Activated naive CD8-positive, alpha-beta T cell treated with anti-CD3 and anti-CD28 coated beads, Interleukin-2, amount 10 ng/mL, durations not matched to agents 7 days and 5 days (primary cell): ENCODE data around the gene C12orf57. TPM values are rescaled to one million over a fixed set of nuclear protein-coding genes. Genes with fewer than 3 reads are reported as not detected.

Experiments used
- ATAC-seq: fragments of 150-1000 bp; cut with Tn5 transposase; one replicate; pipeline ENCODE4 v1.10.0; 2021; ENCODE audit warnings: low read depth, moderate library complexity
- POLR2A ChIA-PET: fragments of 350-600 bp; sonication (Branson Sonifier 250); formaldehyde crosslinking; loops from one replicate; lab custom pipeline; 2021; ENCODE audit warnings: antibody characterized with exemption; lab: Charles Lee
- DNase-seq: peaks from one replicate; pipeline ENCODE4 v3.0.0; 2021
- H3K27ac Mint-ChIP-seq: one replicate; pipeline ENCODE4 v1.8.0; 2022; ENCODE audit warnings: mild to moderate bottlenecking, mixed read lengths
- H3K27me3 Mint-ChIP-seq: one replicate; pipeline ENCODE4 v1.8.0; 2022; ENCODE audit warnings: mild to moderate bottlenecking, moderate library complexity, mixed read lengths
- H3K36me3 Mint-ChIP-seq: one replicate; pipeline ENCODE4 v1.8.0; 2021; ENCODE audit warnings: mild to moderate bottlenecking, mixed read lengths
- H3K4me1 Mint-ChIP-seq: one replicate; pipeline ENCODE4 v1.8.0; 2021; ENCODE audit warnings: mixed read lengths
- H3K4me3 Mint-ChIP-seq: one replicate; pipeline ENCODE4 v1.8.0; 2022; ENCODE audit warnings: mild to moderate bottlenecking, moderate library complexity, mixed read lengths
- H3K9me3 Mint-ChIP-seq: one replicate; pipeline ENCODE4 v1.8.0; 2021; ENCODE audit warnings: mixed read lengths
- total RNA-seq, 2 experiments: library from RNA; stranded (reverse); gene quantifications; one replicate each; pipeline ENCODE4 v1.2.3, GENCODE V29; 2021

The C12orf57 gene
- total RNA-seq, 2 experiments from 2014 or later = 210 to 217 TPM

DNA sequence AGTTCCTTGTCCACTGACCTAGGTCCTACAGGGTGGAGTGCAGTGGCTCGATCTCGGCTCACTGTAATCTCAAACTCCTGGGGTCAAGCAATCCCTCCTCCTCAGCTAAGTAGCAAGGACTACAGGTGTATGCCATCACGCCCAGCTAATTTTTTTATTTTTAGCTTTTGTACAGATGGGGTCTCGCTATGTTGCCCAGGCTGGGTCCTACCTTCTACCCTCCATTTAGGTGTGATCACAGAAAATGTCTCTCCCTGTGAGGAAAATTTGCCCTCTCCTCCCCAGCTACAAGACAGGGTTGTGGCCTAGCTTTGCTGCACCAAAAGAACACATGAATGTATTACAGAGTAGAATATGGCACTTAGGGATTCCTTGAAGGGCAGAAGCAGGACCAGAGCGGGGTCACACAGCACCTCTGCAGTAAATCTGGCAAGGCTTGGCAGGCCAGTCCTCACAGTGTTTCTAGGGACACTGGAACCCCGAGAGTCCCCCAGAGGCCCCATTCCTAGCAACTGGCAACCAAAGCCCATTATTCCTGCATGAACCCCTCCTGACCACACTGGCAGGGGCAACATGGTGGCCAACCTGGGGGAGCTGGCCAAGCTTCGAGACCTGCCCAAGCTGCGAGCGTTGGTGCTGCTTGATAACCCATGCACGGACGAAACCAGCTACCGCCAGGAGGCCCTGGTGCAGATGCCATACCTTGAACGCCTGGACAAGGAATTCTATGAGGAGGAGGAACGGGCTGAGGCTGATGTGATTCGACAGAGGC lies 31.5 kb upstream of the C12orf57 start:
- POLR2A ChIA-PET = interaction anchor here (0.5 to 3.9 kb wide), 5 partner anchors 21 to 1024 kb away, joined by 4 to 26 read pairs (median 8); partner anchors contain the start of gene SPSB2
- DNase-seq (no peak), ATAC-seq (no peak)
- H3K9me3 Mint-ChIP-seq = no peaks in the 10 kb centered on the region
- H3K27ac Mint-ChIP-seq = no peak overlapping the region
- no peaks in the 10 kb centered on the region for H3K27me3 Mint-ChIP-seq
- peak overlapping the region; percentile 100 for H3K4me3 Mint-ChIP-seq
- peaks cover 33% of the 10 kb centered on the region for H3K4me1 Mint-ChIP-seq
- peaks cover 16% of the 10 kb centered on the region for H3K36me3 Mint-ChIP-seq

DNA sequence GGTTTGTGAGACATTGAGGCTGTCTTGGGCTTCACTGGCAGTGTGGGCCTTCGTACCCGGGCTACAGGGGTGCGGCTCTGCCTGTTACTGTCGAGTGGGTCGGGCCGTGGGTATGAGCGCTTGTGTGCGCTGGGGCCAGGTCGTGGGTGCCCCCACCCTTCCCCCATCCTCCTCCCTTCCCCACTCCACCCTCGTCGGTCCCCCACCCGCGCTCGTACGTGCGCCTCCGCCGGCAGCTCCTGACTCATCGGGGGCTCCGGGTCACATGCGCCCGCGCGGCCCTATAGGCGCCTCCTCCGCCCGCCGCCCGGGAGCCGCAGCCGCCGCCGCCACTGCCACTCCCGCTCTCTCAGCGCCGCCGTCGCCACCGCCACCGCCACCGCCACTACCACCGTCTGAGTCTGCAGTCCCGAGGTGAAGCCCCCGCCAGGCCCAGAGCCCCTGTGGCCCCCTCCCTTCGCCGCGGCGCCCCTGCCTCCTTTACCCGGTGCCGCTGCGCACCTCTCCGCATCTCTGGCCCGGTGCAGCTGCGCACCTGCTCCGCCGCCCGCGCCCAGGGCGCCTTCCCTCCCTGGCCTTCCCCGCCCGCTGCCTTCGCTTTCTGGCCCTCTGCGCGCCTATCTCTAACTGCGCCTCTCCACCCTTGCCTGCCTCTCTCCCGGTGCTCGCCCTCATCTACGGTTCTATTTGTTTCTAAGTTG lies 29.4 kb upstream of the C12orf57 start, which contains the start of gene ENO2:
Gene ENO2 (plus strand): TSS at position 335 of the 701 bp plus-strand sequence. CDS start 1,253 bp downstream, outside the sequence.
- Mint-ChIP-seq H3K36me3 (peaks cover 25% of the 10 kb centered on the region), H3K4me1 (peaks cover 37% of the 10 kb centered on the region), H3K4me3 (peak within 1 kb of the TSS; percentile 100), H3K9me3 (no peaks in the 10 kb centered on the region), H3K27ac (peak within 1 kb of the TSS; percentile 88), H3K27me3 (no peaks in the 10 kb centered on the region)
- peak; percentile 92 for ATAC-seq
- POLR2A ChIA-PET = interaction anchor here (0.6 to 3.9 kb wide), 15 partner anchors 9 to 194 kb away, joined by 4 to 26 read pairs (median 5); partner anchors contain the start of genes C12orf57, CDCA3, LRRC23 and RNU7-1
- DNase-seq = peak; percentile 87

DNA sequence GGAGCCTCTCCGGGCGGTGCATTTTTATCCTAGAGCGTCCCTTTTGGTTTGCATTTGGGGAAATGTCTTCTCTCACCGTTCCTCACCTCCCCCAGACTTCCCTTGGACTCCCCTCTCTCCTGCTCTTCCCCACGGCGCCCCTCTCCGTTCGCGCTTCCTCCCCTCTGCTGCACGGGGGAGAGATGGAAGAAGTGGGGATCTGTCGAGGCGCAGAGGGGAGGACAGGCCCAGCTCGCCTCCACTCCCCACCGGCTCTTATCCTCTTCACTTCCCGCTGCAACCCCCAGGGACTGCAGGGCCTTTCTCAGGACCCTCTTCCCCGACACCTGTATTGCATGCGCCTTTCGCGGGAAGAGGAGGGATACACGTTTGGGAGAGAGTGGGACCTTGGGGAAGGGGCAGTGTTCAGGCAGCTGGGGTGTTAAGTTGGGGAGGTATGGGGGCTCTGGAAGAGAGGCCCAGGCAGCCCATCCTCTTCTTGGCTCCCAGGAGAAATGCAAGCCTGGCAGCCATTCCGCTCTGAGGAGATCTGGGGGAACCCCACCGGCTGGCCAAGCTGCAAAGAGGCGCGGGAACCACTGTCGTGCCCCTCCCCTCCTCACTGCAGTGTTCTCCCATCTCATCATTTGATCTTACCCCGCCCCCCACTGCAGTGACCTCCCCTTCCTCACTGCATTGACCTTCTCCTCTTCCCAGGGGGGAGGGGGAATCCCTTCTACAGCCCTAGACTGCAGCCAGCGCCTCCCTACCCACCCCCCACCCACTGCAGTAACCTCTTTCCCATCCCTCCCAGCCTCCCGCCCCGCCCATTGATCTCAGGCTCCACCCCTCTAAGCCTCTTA lies 28.7 kb upstream of the C12orf57 start:
- POLR2A ChIA-PET = interaction anchor here (0.6 to 3.9 kb wide), 12 partner anchors 10 to 193 kb away, joined by 4 to 26 read pairs (median 6); partner anchors contain the start of genes C12orf57, CDCA3, LRRC23 and RNU7-1
- Mint-ChIP-seq H3K36me3 (peaks cover 32% of the 10 kb centered on the region), H3K4me3 (peak overlapping the region; percentile 100), H3K27ac (peak overlapping the region; percentile 88), H3K27me3 (no peaks in the 10 kb centered on the region), H3K4me1 (peaks cover 41% of the 10 kb centered on the region), H3K9me3 (no peaks in the 10 kb centered on the region)
- ATAC-seq = no peak
- no peak for DNase-seq

DNA sequence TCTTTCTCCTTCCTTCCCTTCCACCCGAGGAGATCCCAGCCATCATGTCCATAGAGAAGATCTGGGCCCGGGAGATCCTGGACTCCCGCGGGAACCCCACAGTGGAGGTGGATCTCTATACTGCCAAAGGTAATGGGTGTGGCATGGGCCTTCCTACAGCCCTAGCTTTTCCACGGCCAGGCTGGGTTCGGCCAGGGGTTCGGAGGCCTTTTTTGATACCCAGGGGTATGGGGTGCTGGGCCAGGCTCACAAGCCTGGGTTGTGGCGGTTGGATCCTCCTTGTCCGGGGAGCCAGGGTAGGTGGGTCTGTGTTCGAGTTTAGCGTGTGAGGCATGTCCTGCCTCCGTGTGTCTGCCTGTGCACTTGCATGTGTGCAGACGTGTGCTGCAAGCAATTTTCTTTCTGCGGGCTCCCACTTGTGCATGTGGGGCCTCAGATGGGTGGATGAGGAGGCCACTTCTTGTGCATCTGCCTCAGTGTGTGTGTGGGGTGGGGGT lies 28.0 kb upstream of the C12orf57 start:
- Mint-ChIP-seq H3K36me3 (peaks cover 32% of the 10 kb centered on the region), H3K27ac (peak overlapping the region; percentile 45), H3K27me3 (no peaks in the 10 kb centered on the region), H3K9me3 (no peaks in the 10 kb centered on the region), H3K4me1 (peaks cover 41% of the 10 kb centered on the region), H3K4me3 (peak overlapping the region; percentile 100)
- POLR2A ChIA-PET = interaction anchor here (3.7 to 3.9 kb wide), 2 partner anchors 22 to 43 kb away, joined by 17 to 26 read pairs; partner anchors contain the start of gene SPSB2
- DNase-seq = no peak
- ATAC-seq = no peak

DNA sequence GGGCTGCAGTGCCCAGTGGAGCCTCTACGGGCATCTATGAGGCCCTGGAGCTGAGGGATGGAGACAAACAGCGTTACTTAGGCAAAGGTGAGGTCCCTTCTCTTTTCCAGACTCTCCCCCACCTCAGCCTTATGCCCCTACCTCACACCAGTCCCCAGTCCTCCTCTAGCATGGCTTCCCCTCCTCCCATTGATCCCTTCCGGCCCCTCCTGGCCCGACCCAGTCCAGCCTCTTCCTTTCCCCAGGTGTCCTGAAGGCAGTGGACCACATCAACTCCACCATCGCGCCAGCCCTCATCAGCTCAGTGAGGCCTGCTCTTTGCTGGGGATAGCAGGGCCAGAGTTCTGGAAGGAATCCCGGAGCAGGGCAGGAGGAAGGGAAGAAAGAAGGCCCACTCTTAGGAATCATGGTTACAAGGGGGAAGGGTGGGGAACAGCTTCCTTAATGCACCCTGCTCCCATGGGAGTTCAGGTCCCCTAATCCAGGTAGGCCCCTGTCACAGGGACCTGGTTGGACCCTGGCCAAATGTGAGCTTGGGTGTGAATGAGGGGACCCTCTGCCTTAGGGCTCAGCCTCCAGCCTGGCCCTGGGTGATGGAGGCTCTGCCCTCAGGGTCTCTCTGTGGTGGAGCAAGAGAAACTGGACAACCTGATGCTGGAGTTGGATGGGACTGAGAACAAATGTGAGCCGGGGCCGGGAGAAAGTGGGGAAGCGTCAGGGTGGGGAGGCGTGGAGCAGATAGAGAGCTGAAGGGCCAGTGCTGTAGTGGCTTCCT lies 27.2 kb upstream of the C12orf57 start:
- Mint-ChIP-seq H3K4me3 (peak overlapping the region; percentile 100), H3K9me3 (no peaks in the 10 kb centered on the region), H3K27me3 (no peaks in the 10 kb centered on the region), H3K4me1 (peaks cover 43% of the 10 kb centered on the region), H3K36me3 (peaks cover 32% of the 10 kb centered on the region), H3K27ac (peak overlapping the region; percentile 24)
- DNase-seq (no peak), ATAC-seq (no peak)
- POLR2A ChIA-PET = interaction anchor here (1.3 to 3.7 kb wide), 2 partner anchors 28 to 44 kb away, joined by 5 to 17 read pairs; partner anchors contain the start of genes C12orf57, RNU7-1 and SPSB2

DNA sequence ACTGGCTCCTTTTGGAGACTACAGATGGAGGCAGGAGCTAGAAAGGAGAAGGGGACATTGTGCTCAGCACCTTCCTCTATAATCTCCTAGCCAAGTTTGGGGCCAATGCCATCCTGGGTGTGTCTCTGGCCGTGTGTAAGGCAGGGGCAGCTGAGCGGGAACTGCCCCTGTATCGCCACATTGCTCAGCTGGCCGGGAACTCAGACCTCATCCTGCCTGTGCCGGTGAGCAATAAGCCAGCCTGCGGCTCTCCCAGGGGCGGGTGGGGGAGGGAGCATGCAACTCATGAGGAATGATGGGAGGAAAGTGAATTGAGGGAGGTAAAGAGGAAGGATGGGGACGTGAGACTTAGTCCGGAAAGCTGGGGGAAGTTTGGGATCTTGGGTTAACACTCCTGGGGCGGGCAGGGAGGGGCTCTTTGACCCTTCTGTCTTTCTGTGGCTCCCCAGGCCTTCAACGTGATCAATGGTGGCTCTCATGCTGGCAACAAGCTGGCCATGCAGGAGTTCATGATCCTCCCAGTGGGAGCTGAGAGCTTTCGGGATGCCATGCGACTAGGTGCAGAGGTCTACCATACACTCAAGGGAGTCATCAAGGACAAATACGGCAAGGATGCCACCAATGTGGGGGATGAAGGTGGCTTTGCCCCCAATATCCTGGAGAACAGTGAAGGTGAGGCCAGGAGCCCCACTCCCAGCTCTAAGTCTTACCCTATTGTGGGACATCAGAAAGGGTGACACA lies 26.2 kb upstream of the C12orf57 start:
- POLR2A ChIA-PET = interaction anchor here (1.3 kb wide), 1 partner anchor 27 kb away, joined by 5 read pairs; the partner anchor contains the start of genes C12orf57 and RNU7-1
- no peaks in the 10 kb centered on the region for H3K9me3 Mint-ChIP-seq
- no peak for DNase-seq
- no peak overlapping the region for H3K4me3 Mint-ChIP-seq
- peaks cover 45% of the 10 kb centered on the region for H3K4me1 Mint-ChIP-seq
- ATAC-seq = no peak
- no peaks in the 10 kb centered on the region for H3K27me3 Mint-ChIP-seq
- H3K36me3 Mint-ChIP-seq = peaks cover 34% of the 10 kb centered on the region
- H3K27ac Mint-ChIP-seq = no peak overlapping the region

DNA sequence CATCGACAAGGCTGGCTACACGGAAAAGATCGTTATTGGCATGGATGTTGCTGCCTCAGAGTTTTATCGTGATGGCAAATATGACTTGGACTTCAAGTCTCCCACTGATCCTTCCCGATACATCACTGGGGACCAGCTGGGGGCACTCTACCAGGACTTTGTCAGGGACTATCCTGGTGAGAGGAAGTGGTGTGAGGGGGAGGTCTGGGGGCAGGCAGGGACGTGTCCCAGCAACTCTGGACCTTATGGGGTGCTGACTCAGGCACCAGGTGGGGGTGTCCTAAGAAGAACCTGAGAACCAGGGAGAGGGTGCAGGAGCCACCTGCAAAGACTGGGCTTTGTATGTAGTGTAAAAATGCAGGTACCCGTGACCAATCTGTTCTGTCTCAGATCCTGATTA lies 24.2 kb upstream of the C12orf57 start:
- peaks cover 44% of the 10 kb centered on the region for H3K4me1 Mint-ChIP-seq

DNA sequence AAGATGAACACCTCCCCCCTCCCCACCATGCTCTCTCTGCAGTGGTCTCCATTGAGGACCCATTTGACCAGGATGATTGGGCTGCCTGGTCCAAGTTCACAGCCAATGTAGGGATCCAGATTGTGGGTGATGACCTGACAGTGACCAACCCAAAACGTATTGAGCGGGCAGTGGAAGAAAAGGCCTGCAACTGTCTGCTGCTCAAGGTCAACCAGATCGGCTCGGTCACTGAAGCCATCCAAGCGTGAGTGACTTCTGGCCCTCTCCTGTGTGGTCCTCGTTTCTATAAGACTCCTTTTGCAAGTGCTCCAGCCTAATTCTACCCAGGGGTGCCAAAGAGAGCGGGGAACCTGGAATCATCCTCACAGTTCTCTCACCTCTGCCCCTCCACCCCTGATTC lies 22.3 kb upstream of the C12orf57 start:
- Mint-ChIP-seq H3K27ac (no peak overlapping the region), H3K4me3 (no peak overlapping the region), H3K9me3 (no peaks in the 10 kb centered on the region), H3K4me1 (peaks cover 34% of the 10 kb centered on the region), H3K27me3 (no peaks in the 10 kb centered on the region), H3K36me3 (peaks cover 28% of the 10 kb centered on the region)
- no peak for ATAC-seq
- POLR2A ChIA-PET = interaction anchor here (1.0 to 1.4 kb wide), 2 partner anchors 22 to 54 kb away, joined by 3 read pairs; partner anchors contain the start of genes C12orf57, RNU7-1 and TPI1
- no peak for DNase-seq

More for the DNA sequence above, 24.2 kb upstream of the C12orf57 start:
- Mint-ChIP-seq H3K27me3 (no peaks in the 10 kb centered on the region), H3K36me3 (peaks cover 37% of the 10 kb centered on the region), H3K27ac (peak overlapping the region; percentile 54), H3K9me3 (no peaks in the 10 kb centered on the region), H3K4me3 (no peak overlapping the region)
- POLR2A ChIA-PET = interaction anchor here (1.4 kb wide), 1 partner anchor 12 kb away, joined by 3 read pairs; no protein-coding TSS in a partner anchor
- no peak for ATAC-seq
- DNase-seq = no peak

DNA sequence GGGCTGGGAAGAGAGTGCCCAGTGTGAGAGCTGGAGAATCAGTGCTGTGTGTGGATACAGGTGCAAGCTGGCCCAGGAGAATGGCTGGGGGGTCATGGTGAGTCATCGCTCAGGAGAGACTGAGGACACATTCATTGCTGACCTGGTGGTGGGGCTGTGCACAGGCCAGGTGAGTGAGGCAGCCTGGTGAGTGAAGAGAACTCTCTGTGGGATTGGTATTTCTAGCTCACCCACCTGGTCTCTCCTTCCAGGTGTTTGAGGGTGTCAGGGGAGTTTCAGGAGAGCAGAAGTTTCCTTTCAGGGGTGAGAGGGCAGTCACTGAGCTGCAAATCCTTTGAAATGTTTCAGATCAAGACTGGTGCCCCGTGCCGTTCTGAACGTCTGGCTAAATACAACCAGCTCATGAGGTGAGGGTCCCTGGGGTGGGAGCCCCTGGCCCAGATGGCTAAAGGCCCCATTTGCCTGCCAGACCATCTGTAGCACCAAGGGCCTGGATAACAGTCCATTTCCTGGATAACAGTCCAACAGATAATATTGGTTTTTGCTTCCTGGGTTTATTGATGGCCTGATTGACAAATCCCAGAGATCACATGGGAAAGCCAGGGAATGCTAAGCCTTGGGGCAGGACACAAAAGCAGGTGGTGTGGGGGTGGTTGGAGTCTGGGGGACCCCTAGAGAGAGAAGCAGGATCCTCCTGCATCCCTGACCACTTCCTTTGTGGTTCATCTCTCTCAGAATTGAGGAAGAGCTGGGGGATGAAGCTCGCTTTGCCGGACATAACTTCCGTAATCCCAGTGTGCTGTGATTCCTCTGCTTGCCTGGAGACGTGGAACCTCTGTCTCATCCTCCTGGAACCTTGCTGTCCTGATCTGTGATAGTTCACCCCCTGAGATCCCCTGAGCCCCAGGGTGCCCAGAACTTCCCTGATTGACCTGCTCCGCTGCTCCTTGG lies 21.6 kb upstream of the C12orf57 start:
- DNase-seq = no peak
- Mint-ChIP-seq H3K27me3 (no peaks in the 10 kb centered on the region), H3K4me3 (no peak overlapping the region), H3K9me3 (no peaks in the 10 kb centered on the region), H3K27ac (peak overlapping the region; percentile 42), H3K4me1 (peaks cover 35% of the 10 kb centered on the region), H3K36me3 (peaks cover 21% of the 10 kb centered on the region)
- POLR2A ChIA-PET = interaction anchor here (1.0 kb wide), 1 partner anchor 21 kb away, joined by 3 read pairs; the partner anchor contains the start of genes C12orf57 and RNU7-1
- ATAC-seq = no peak

DNA sequence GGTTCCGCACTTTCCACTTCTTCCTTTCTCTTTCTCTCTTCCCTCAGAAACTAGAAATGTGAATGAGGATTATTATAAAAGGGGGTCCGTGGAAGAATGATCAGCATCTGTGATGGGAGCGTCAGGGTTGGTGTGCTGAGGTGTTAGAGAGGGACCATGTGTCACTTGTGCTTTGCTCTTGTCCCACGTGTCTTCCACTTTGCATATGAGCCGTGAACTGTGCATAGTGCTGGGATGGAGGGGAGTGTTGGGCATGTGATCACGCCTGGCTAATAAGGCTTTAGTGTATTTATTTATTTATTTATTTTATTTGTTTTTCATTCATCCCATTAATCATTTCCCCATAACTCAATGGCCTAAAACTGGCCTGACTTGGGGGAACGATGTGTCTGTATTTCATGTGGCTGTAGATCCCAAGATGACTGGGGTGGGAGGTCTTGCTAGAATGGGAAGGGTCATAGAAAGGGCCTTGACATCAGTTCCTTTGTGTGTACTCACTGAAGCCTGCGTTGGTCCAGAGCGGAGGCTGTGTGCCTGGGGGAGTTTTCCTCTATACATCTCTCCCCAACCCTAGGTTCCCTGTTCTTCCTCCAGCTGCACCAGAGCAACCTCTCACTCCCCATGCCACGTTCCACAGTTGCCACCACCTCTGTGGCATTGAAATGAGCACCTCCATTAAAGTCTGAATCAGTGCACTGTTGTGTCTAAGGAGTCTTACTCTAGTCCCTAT lies 20.7 kb upstream of the C12orf57 start:
- H3K4me3 Mint-ChIP-seq = no peak overlapping the region
- peak overlapping the region; percentile 2 for H3K27ac Mint-ChIP-seq
- H3K4me1 Mint-ChIP-seq = peaks cover 35% of the 10 kb centered on the region
- no peak for ATAC-seq
- H3K9me3 Mint-ChIP-seq = no peaks in the 10 kb centered on the region
- no peaks in the 10 kb centered on the region for H3K27me3 Mint-ChIP-seq
- POLR2A ChIA-PET = interaction anchor here (0.6 to 6.7 kb wide), 3 partner anchors 14 to 25 kb away, joined by 3 to 64 read pairs (median 48); partner anchors contain the start of genes C12orf57 and RNU7-1
- H3K36me3 Mint-ChIP-seq = peaks cover 17% of the 10 kb centered on the region
- no peak for DNase-seq
